ENCODE results near the gene IRX6. TPM values are rescaled to one million over a fixed set of nuclear protein-coding genes. Genes with fewer than 3 reads are reported as not detected.

Gene IRX6
- polyA plus RNA-seq, 1 experiment: not detected

DNA sequence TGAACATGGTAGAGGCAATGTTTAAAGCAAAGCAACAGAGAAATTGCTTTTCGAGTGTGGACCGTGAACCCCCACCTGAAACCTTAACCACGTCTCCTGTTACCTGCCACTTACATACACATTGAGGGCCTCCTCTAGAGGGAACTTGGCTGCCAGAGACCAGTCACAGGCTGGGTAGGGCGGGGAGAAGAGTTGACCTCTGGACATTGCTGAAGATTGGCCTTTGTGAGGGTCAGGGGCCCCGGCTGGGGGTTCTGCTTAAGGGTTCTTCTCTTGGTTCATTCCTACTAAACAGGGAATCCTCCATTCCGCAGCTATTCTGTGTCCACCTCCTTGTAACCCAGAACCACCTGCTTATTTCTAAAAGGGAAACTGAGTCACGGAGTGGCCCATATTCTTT, 53.8 kb downstream of the IRX6 start:
- Histone ChIP-seq H3K4me3 (ENCODE audit: low read depth, low read length) (no peak overlapping the region), H3K36me3 (ENCODE audit: control insufficient read depth, insufficient read depth, low read length) (no peaks in the 10 kb centered on the region), H3K27me3 (ENCODE audit: control insufficient read depth, insufficient read depth, low read length) (no peaks in the 10 kb centered on the region)
- POLR2A ChIA-PET: no interaction called here
- CTCF ChIA-PET: no interaction called here
- DNase-seq (ENCODE audit: low read depth): no peak
- TF ChIP-seq, protein P1, sequence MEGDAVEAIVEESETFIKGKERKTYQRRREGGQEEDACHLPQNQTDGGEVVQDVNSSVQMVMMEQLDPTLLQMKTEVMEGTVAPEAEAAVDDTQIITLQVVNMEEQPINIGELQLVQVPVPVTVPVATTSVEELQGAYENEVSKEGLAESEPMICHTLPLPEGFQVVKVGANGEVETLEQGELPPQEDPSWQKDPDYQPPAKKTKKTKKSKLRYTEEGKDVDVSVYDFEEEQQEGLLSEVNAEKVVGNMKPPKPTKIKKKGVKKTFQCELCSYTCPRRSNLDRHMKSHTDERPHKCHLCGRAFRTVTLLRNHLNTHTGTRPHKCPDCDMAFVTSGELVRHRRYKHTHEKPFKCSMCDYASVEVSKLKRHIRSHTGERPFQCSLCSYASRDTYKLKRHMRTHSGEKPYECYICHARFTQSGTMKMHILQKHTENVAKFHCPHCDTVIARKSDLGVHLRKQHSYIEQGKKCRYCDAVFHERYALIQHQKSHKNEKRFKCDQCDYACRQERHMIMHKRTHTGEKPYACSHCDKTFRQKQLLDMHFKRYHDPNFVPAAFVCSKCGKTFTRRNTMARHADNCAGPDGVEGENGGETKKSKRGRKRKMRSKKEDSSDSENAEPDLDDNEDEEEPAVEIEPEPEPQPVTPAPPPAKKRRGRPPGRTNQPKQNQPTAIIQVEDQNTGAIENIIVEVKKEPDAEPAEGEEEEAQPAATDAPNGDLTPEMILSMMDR (IDR thresholded peaks at IDR 0.05; ENCODE audit: insufficient read depth, low read depth, low read length): no peak

DNA sequence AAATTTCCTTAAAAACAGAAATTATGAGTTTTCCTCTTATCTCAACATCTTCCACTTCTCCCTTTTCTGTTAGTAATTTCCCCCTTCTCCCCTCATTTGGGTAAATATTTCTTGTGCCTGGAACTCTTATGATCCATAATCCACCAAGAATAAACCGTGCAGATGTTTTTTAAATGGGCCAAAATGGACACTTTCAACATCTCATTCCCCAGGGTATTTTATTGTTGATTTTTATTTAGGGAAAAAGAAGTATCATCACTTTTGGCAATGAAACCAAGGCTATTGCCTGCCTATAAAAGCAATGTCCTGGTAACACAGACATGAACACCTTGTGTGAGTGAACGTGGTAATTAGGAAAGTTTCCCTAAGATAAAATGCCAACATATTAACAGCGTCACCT, 54.6 kb downstream of the IRX6 start:
- Histone ChIP-seq H3K27me3 (ENCODE audit: control insufficient read depth, insufficient read depth, low read length) (no peaks in the 10 kb centered on the region), H3K36me3 (ENCODE audit: control insufficient read depth, insufficient read depth, low read length) (no peaks in the 10 kb centered on the region), H3K4me3 (ENCODE audit: low read depth, low read length) (no peak overlapping the region)
- TF ChIP-seq, protein P1 (IDR thresholded peaks at IDR 0.05; ENCODE audit: insufficient read depth, low read depth, low read length): no peak
- CTCF ChIA-PET: no interaction called here
- no peak for DNase-seq (ENCODE audit: low read depth)
- POLR2A ChIA-PET: no interaction called here

DNA sequence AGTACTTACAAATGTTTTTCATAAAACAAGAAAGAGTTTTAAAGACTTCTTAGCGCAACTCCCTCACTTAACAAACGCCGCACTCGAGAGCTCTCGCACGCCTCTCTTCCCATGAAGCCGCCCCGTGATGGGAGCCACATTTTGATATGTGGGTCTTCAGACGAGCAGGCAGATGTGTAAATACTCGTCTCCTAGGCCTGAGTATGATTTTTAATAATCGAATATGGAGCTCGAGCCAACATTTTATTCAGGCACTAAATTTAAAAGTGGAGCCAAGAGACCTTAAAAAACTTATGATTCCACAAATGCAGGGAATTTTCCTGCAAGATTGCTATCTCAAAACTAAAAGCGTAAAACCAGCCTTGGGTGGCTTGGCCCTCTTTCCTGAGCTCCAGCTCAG, 55.4 kb downstream of the IRX6 start:
- H3K27me3 ChIP-seq (ENCODE audit: control insufficient read depth, insufficient read depth, low read length): no peaks in the 10 kb centered on the region
- ChIA-PET CTCF (interaction anchor here (1.3 to 1.9 kb wide), 2 partner anchors 8 to 9 kb away, joined by 3 to 7 read pairs; no protein-coding TSS in a partner anchor), POLR2A (no interaction called here)
- TF ChIP-seq, protein P1 (IDR thresholded peaks at IDR 0.05; ENCODE audit: insufficient read depth, low read depth, low read length): no peak
- no peaks in the 10 kb centered on the region for H3K36me3 ChIP-seq (ENCODE audit: control insufficient read depth, insufficient read depth, low read length)
- DNase-seq (ENCODE audit: low read depth): no peak
- H3K4me3 ChIP-seq (ENCODE audit: low read depth, low read length): no peak overlapping the region

DNA sequence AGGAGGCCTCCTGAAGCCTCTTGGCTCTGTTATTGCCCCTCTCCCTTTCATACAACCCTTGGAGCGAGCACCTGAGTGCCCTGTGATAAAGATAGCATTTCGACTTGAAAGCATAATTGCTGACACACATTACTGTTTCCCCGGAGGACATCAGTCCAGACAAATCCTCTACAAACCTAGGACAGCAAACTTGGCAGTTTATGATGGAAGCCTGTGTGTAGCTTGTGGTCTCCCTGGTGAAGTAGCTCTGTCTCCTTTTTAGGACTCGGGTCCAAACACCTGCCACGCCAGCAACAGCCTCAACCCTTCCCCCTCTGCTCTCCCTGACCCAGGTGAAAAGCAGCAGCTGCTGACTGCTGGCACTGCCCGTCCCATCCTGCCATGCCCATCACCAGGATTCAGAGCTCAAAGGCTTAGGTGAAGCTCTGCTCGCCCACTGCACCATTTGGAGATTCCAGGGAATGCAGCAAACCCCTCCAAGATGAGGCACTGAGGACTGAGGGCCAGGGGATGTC, 55.9 kb downstream of the IRX6 start:
- no peaks in the 10 kb centered on the region for H3K27me3 ChIP-seq (ENCODE audit: control insufficient read depth, insufficient read depth, low read length)
- no peak overlapping the region for H3K4me3 ChIP-seq (ENCODE audit: low read depth, low read length)
- DNase-seq (ENCODE audit: low read depth): no peak
- CTCF ChIA-PET: interaction anchor here (0.6 to 1.9 kb wide), 3 partner anchors 8 to 343 kb away, joined by 3 to 7 read pairs (median 4); no protein-coding TSS in a partner anchor
- POLR2A ChIA-PET: no interaction called here
- H3K36me3 ChIP-seq (ENCODE audit: control insufficient read depth, insufficient read depth, low read length): no peaks in the 10 kb centered on the region
- TF ChIP-seq, protein P1 (IDR thresholded peaks at IDR 0.05; ENCODE audit: insufficient read depth, low read depth, low read length): no peak

Small RNA genes within 50 kb of the gene (small RNA-seq; reads per million reads assigned to genes)
- gene RN7SL841P (ENCODE audit: insufficient read length, low read depth, low replicate concordance): not detected

Other genes with a start within 250 kb of the IRX6 start
- gene MMP2, start 155.0 kb downstream of the IRX6 start, polyA plus RNA-seq (2011; rRNA removed): 1,167 and 1,609 TPM in 2 replicates
- gene LPCAT2, start 184.9 kb downstream of the IRX6 start, polyA plus RNA-seq (2011; rRNA removed): 7.9 and 16.9 TPM in 2 replicates
- 0.12 TPM in 1 of 2 replicates, not detected in the other for gene CAPNS2, start 242.5 kb downstream of the IRX6 start, polyA plus RNA-seq (2011; rRNA removed)

All from BJ (cell line).